DMS53 treated with DMSO at 0.1 percent for 48 hours (cell line): ENCODE measurements around the gene ADD1.

Experiments
- DNase-seq: peaks from one replicate; lab custom pipeline; 2025; ENCODE audit not compliant: unreplicated experiment; lab: John Stamatoyannopoulos, UW

The ADD1 gene

DNA sequence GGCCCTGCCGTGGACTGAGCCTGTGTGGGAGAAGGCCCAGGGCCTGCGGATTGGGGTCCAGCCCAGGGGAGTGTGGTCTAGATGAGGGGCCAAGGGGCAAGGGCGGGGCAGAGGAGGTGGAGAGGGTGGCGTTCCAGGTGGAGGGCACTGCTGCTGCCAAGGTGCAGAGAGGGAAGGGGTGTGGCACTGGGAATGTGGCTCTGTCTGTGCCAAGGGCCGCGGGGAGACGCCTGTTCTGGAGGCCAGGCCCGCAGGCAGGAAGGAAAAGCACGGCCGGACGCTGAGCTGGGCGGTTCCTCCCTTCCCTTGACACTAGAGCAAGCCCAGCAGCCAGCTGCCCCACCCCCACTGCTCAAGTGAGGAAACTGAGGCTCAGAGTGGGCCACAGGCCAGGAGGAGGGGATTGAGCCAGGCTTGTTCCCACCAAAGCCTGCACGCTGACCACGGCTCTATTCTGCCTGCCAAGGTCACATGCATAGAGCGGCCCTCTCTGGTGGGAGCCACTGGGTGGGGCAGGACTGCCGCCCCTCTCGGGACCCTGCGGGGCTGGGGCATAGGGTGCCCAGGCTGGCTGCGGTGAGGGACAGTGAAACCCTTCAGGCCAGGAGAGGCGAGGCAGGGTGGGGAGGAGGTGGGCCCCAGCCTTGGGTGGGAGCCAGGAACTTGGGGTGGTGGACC, 37.8 kb upstream of the ADD1 start:
- no peak for DNase-seq

DNA sequence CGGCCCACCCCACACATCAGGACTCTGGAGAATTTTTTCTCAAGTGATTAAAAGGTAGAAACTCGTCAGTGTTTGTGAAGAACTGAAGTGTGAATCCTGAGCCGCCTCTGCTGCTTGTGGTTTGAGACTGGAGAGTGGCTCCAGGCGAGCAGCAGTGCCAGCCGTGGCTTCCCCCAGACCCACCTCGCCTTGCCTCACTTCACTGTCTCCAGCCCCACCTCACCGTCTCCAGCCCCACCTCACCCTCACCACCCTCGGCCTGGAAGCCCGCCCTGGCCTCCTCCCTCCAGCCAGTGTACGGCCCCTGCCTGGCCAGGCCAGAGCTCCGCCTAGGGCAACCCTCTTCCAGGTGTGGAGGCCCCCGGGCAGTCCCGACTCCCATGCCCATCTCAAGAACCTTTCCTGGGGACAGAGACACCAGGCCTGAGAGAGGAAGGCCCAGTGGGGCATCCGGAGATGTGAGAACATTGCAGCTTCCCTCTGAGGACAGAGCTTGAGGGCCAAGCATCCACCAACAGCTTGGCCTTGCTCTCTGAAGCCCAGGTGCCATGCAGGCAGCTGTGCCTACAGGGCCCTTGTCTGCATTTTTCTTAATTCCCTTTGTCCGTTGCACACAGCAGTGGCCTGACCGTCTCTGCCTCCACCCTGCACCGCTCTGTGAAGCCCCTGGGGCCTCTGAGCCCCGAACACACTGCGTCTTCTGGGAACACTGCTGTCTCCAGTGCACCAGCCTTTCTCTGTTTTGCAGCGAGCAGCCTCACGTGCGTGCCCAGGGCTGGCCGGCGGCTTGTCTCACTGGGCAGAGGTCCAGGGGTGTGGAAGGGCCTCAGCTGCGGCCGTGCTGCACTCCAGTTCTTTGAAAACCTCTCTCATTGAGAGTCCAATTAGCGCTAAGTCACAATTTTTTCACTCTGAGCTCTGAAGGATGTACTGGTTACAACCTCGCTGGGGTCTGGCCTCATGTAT, 37.0 kb upstream of the ADD1 start:
- DNase-seq = no peak

GRCh38 chr4:2807571-2807970, 36.1 kb upstream of the ADD1 start:
- no peak for DNase-seq

- no peak for DNase-seq
These were observed 35.6 kb upstream of the ADD1 start for GRCh38 chr4:2808001-2808400.

- DNase-seq = no peak
These were observed 33.9 kb upstream of the ADD1 start for GRCh38 chr4:2809610-2810180.

DNA sequence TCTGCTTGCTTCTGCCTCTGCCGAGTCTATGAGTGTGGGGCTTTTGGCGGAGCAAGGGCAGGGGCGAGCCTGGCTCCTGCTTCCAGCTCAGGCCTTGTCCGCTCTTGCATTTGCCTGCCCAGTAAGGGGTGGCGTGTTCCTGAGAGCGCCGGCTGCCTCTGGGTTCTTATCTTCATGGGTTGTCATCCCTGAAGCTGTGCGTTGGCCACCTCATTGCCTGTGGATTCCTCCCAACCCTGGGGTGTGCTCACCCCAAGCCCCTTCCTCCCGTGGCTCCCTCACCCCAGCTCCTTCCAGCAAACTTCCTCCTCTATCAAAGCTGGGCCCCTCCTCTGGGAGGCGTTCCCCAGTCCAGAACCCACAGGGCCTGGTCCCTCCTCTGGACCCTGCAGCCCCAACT, 33.3 kb upstream of the ADD1 start:
- DNase-seq = no peak

DNA sequence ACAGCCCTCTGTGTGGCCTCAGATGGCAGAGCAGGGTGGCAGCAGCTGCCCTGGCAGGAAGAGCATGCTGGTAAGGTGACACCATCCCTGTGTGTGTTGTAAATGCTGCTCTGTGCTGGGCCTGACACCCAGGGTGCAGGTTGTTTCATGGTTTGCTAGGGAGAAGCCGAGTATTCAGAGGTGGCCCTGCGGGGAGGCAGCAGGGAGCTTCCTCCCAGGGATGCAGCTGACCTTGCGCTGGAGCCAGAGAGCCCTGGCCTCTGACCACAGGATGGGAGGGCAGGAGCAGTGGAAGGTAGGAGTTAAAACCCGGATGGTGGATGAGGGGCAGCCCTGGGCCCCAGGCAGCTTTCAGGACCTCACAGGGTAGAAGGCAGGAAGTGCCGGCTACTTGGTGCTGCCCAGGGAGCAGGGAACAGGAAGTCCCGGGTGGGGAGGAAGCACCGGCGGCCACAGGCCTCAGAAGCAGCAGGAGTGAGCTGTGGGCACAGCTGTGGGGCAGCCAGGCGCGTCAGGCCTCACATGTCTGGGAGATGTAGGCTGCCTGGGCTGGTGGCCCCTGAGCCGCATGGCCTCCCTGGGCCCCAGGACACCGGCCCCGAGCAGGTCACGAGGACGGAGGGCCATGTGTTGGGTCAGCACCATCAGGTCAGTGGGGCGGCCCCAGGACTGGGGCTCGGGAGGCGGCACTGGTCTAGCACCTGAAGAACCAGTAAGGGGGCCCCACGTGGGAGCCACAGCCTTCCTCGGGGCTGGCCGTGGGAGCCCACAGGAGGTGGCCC, 31.6 kb upstream of the ADD1 start:
- DNase-seq = peak; percentile 57

- no peak for DNase-seq
These were observed 30.9 kb upstream of the ADD1 start for GRCh38 chr4:2812612-2813354.

DNA sequence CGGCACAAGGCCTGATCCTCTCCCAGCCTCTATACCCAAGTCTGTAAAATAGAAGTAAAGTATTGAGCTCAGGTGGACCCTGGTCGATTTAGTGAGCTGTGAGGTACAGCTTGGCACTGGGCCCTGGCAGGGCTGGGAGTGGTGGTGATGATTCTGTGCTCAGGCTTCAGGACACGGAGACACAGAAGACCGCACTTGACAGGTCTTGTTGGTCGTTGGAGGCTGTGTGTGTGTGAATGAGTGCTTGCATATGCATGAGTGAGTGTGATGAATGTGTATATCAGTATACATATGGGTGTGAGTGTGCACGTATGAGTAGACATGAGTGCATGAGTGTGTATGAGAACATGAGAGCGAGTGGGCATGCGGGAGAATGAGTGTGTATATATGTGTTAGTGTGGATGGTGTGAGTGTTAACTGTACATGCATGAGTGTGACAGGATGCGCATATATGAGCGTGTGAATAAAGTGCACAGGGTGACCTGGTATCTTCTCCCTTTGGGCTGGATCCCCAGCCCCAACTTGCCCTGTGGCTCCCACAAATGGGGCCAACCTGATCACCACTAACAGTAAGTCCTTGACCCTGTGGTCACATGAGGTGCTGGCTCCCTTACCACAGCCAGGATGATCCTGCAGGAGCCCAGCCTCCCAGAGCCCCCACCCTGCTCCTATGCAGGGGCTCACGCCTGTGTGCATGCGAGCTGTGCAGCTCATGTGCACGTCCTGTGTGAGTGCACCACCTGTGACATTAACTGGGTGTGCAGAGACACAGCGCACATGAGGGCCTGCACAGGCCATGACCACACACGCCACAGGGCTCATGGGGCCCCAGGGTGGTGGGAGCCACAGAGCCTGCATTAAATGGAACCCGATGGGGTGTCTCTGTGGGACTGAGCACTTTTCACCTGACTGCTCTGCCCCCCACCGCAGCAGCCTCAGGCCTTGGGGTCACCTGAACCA, 29.9 kb upstream of the ADD1 start:
- no peak for DNase-seq

DNA sequence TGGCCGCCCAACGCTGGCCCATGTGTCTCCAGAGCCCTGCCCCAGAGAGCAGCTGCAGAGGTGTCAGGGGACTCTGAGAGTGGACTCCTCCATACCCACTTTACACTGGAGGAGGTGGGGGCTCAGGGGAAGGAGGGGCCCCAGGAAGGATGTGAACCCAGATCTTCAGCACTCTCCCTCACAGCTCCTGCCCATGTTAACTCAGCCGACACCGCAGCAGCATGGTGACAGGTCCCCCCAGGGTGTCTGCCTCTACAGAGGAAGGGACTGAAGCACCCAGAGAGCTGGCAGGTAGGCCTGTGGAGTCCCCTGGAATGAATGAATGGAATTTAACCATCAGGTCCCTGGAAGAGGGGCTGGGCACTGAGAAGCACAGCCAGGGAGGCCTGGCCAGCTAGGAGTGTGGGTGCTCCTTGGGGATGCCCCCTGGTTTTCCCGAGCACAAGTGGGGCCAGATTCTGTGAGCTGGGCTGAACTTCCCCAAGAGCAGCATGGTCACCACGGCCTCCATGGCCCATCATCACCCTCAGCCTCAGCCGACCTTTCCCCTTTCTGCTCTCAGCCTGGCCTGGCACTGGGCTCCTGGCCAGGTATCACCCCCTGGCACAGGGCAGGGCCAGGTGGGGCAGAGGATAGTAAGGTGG, 28.9 kb upstream of the ADD1 start:
- DNase-seq = no peak

DNA sequence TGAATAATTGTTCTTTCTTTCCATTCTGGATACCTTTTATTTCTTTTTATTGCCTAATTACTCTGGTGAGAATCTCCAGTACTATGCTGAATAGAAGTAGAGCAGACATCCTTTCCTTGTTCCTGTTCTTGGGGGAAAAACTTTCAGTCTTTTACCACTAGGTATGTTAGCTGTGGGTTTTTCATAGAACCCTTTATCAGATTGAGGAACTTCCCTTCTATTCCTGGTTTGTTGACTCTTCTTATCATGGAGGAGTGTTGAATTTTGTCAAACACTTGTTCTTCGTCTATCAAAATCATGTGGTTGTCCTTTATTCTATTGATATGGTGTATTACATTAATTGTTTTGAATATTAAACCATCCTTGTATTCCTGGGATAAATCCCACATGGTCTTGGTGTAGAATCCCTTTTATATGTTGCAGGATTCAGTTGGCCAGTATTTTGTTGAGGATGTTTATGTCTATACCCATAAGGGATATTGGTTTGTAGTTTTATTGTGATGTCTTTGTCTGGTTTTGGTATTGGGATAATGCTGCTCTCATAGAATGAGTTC, 27.2 kb upstream of the ADD1 start:
- DNase-seq = no peak

DNA sequence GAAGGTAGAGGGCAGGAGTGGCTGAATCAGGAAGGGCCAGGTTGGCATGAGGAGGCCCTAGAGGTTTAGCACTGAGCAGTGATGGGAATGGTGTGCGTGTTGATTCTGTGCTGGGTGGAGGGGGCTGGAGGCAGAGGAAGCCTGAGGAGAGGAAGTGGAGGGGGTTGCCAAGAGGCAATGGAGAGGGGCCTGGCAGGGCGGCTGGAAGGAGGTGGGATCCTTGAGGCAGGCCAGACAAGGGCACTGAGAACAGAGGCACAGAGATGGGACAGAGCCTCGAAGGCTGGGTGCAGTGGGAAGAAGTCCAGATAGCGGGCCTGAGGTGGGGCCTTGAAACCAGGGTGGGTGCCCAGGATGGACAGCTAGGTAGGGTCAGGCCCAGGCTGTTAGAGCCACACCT, 26.5 kb upstream of the ADD1 start:
- no peak for DNase-seq

GRCh38 chr4:2817701-2818350, 25.8 kb upstream of the ADD1 start:
- peak; percentile 62 for DNase-seq

DNA sequence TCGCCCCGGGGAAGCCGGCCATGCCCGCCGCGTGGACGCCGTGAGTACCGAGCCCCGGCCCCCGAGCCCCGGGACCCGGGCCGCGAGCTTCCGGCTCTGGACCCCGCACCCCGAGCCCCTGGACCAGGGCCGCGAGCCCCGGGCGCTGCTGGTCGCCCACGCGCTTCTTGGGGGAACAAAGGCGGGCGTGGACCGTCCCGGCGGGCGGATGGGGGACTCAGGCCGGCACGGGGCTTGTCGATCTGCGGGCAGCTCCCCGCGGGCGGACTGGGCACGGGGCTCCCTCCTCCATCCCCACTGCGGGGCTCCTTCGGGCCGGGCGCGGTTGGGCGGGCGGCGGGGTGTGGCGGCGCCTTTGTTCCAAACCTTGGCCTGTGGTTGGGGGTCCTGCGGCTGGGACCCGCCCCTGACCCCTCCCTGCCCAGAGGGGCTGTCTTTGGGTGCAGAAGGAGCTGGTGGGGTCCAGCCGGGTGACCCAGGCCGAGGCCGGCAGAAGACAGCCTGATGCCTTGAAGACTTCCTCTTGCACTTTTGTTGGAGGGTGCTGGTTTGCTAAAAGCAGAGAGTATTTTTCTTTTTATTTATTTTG, 25.2 kb upstream of the ADD1 start:
- no peak for DNase-seq

DNA sequence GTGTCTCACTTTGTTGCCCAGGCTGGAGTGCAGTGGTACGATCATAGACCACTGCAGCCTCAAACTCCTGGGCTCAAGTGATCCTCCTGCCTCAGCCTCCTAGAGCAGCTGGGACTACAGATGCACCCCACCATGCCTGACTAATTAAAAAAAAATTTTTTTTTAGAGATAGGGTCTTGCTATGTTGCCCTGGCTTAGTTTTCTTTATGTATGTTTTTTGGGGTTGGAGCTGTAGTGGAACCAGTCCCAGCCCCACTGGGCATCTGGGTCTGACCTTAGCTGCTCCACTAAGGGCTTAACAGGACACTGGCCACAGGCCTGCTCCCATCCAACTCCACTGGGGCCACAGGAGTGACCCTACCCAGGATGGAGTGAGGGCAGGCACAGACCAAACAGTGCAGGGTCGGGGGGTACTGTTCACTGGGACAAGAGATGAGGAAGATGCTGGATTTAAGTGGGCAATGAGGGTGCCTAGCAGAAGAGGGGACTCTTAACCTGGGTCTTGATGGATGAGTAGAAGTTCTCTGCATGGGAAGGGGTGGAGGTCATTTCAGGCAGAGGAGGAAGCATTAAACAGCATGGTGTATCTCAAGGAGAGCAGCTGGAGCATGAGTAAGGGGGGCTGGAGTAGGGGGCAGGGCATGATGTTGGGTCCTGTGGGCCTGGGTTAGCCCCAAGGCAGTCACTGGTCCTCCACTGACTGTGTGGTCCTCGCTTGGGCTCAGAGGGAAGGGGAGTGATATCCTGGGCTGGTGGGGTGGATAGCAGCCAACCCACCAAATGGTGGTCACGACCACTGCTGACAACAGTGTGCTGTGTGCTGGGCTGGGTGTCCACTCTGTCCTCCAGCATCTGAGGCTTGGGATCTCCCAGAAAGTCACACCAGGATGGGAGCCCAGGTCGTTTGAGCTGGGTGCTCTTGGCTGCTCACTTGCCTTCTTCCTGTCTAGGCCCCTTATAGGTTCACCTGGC, 24.1 kb upstream of the ADD1 start:
- DNase-seq = no peak

- no peak for DNase-seq
These were observed 23.2 kb upstream of the ADD1 start for GRCh38 chr4:2820216-2820982.
